Epithelial cell of esophagus (primary cell): ENCODE measurements around the gene STK11.

Experiments
- DNase-seq: peaks from one replicate; pipeline ENCODE4 v3.0.0; 2010; ENCODE audit warnings: low read depth
- H3K4me3 ChIP-seq: 2 replicates; pipeline ENCODE4 v1.5.1; 2011; ENCODE audit warnings: mild to moderate bottlenecking, low read length, control low read depth
- TF ChIP-seq, protein P1 (sequence below): IDR thresholded peaks from 2 replicates; pipeline ENCODE4 v1.5.1; 2011; ENCODE audit warnings: low read depth, mild to moderate bottlenecking, low read length, control low read depth, inconsistent platforms; ENCODE audit not compliant: insufficient read depth; ENCODE audit errors: missing control alignments

STK11 gene

GRCh38 chr19:1248139-1248785 lies 42.7 kb downstream of the STK11 start, which contains the start of gene MIDN:
Gene MIDN (plus strand): TSS chr19:1248583. CDS start chr19:1250297, 1,714 bp downstream.
- TF ChIP-seq, protein P1, sequence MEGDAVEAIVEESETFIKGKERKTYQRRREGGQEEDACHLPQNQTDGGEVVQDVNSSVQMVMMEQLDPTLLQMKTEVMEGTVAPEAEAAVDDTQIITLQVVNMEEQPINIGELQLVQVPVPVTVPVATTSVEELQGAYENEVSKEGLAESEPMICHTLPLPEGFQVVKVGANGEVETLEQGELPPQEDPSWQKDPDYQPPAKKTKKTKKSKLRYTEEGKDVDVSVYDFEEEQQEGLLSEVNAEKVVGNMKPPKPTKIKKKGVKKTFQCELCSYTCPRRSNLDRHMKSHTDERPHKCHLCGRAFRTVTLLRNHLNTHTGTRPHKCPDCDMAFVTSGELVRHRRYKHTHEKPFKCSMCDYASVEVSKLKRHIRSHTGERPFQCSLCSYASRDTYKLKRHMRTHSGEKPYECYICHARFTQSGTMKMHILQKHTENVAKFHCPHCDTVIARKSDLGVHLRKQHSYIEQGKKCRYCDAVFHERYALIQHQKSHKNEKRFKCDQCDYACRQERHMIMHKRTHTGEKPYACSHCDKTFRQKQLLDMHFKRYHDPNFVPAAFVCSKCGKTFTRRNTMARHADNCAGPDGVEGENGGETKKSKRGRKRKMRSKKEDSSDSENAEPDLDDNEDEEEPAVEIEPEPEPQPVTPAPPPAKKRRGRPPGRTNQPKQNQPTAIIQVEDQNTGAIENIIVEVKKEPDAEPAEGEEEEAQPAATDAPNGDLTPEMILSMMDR, result no peak
- peak; percentile 88 for DNase-seq
- peak within 1 kb of the TSS; percentile 65 for H3K4me3 ChIP-seq

GRCh38 chr19:1248786-1249297 lies 43.3 kb downstream of the STK11 start:
- TF ChIP-seq, protein P1, result peak; percentile 31
- DNase-seq, result peak; percentile 74
- peak overlapping the region; percentile 65 for H3K4me3 ChIP-seq

- DNase-seq, result peak; percentile 96
- peak overlapping the region; percentile 75 for H3K4me3 ChIP-seq
- TF ChIP-seq, protein P1, result no peak
Observed at GRCh38 chr19:1249298-1249989, 43.9 kb downstream of the STK11 start.

DNA sequence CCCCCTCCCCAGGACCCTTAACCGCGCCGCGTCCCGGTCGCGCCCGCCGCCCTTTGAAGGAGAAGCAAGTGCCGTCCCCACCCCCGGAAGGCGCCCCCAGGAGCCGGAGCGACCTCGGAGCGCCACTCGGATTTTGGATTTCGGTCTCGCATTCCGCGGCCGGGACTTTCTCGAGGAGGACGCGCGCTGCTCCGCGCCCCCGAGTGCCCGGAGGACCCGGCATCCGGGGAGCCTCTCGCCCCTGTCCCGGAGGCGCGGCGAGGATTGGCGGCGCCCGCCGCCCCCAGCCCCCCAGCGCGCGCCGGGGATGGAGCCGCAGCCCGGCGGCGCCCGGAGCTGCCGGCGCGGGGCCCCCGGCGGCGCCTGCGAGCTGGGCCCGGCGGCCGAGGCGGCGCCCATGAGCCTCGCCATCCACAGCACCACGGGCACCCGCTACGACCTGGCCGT lies 44.4 kb downstream of the STK11 start:
- peak overlapping the region; percentile 75 for H3K4me3 ChIP-seq
- DNase-seq, result no peak
- TF ChIP-seq, protein P1, result no peak

DNA sequence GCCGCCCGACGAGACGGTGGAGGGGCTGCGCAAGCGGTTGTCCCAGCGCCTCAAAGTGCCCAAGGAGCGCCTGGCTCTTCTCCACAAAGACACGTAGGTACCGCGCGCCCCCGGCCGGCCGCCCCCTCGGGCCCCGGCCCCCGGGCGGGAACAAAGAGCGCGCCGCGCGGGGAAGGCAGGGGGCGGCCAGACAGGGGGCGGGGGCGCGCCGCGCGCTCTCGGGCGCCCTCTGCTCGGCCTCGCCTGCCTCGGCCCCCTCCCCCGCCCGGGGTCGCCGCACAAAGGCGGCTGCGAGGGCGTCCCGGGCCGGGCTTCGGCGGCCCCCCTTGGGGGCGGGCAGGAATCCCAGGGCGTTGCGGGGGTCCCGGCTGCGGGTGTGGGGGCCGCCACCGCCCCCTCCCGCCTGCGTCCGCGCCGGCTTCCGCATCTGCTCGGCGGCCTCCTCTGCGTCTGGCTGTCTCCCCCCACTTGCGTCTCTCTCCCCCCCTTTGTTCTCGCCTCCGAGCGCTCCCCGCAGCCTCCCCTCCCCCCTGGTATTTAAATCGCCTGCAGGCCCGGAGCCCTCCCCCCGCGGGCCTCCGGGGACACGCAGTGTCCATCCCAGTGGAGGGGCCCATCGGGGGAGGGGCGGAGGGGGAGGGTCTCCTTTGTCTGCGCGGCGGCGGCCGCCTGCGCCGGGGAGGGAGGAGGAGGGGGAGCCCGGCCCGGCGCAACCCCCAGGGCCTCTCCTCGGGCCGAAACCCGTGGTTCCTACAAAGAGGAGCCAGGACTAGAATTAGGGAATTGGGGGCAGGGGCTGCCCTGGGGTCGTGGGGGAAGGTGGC lies 45.1 kb downstream of the STK11 start:
- peak overlapping the region; percentile 75 for H3K4me3 ChIP-seq
- no peak for DNase-seq
- TF ChIP-seq, protein P1, result no peak

DNA sequence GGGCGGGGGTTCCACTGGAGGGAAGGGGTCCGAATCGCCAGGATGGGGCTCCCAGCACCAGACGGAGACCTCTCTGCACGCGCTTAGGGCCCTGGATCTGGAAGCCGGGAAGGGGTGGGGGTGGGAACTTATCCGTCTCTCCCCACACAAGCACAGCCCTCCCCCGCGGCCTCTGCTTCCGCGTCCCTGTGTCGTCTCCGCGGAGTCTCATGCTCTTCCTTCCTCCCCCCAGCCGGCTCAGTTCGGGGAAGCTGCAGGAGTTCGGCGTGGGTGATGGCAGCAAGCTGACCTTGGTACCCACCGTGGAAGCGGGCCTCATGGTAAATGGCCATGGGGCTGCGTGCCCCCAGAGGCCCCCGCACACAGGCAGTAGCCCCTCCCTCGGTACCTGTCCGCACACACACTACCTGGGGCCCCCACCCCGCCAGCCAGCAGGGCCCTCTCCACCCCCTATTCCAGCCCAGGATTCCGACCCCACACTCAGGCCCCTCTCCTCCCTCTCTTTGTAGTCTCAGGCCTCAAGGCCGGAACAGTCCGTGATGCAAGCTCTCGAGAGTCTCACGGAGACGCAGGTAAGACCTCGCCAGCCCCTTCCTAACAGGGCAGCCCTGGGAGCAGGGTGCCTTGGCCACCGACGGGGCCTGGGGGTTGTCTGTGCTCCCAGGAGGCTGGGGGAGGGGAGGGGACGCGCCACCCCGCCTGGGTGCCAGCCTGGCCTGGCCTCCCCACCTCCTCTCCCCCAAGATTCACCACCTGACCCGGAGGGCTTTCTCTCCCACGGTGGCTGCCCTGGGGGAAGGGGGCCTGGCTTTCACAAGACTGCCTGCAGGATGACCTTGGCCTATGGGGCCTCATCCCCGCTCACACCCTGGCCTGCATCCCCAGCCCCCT lies 46.0 kb downstream of the STK11 start:
- TF ChIP-seq, protein P1, result no peak
- peak; percentile 64 for DNase-seq

More for the DNA sequence above, 46.0 kb downstream of the STK11 start:
- peak overlapping the region; percentile 75 for H3K4me3 ChIP-seq
